NOMO-1 treated with dmso at 0.1 percent for 144 hours (cell line): ENCODE measurements around the gene TMEM8B.

Experiments used
- DNase-seq: peaks from one replicate; lab custom pipeline; 2025; ENCODE audit not compliant: unreplicated experiment; lab: John Stamatoyannopoulos, UW

TMEM8B gene

DNA sequence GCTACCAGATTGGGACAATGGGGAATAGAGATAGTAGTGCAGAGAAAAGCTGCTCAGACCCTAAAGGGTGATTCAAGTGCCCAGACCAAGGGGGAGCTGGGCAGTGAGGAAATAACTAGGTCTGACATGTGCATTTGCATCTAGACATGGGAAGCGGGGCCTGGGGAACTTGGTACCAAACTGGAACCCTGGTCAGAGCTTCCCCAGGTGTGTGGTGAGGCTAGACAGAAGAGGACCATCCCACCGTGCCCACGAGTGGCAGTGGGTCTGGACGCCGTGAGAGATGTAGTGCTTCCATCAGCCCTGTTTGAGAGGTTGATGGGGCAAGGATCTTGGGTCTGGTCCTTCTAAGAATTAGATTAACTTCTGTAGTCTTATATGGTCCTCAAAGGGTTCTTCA lies 7.6 kb downstream of the TMEM8B start:
- DNase-seq = no peak

GRCh38 chr9:35839926-35840325 lies 10.9 kb downstream of the TMEM8B start:
- no peak for DNase-seq

DNA sequence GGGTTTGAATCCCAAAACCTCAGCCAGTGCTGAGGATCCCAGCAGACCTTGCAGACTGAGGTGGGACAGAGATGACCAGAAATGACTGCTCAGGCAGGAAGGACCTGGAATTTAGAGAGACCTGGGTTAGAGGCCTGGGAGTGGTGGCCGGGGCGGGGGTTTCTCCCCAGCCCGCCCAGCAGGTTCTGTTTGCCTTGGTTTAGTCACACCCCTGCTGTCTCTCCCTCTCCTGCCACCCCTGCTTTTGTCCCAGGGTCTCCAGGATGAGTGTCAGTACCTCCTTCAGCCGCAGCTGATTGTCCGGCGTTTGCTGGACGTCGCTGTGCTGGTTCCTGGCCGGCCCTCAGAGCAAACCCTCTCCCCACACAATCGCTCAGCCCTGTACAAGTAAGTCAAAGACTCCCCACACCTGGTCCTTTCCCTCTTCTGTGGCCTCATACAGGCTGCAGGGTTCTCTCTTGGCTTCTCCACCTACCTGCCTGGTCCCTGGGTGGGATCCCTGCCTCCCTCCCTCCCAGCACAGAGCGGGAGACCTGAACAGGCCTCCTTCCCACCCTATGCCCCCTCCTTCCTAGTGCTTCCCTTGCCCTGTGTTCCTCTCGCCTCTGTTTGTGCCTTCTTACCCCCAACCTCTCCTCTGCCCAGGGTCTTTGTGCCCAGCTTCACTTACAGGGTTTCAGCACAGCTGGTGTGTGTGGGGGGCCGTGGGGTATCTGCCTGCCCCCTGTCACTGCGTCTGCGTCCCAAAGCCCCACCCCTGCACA lies 12.0 kb downstream of the TMEM8B start:
- no peak for DNase-seq

DNA sequence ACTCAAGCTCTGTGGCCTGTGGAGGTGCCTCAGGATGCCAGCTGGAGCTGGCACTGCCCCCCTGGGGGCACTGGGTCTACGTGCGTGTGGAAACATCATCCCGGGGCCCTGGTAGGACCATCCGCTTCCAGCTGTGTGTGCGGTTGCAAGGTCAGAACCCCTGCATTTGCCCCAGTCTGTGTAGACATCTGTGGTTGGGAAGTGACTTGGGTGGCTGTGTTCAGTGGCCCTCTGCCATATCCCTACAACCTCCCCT lies 12.5 kb downstream of the TMEM8B start:
- DNase-seq = no peak

- no peak for DNase-seq
These were observed 13.2 kb downstream of the TMEM8B start for GRCh38 chr9:35842020-35842745.

- no peak for DNase-seq
These were observed 13.8 kb downstream of the TMEM8B start for GRCh38 chr9:35842795-35843194.

DNA sequence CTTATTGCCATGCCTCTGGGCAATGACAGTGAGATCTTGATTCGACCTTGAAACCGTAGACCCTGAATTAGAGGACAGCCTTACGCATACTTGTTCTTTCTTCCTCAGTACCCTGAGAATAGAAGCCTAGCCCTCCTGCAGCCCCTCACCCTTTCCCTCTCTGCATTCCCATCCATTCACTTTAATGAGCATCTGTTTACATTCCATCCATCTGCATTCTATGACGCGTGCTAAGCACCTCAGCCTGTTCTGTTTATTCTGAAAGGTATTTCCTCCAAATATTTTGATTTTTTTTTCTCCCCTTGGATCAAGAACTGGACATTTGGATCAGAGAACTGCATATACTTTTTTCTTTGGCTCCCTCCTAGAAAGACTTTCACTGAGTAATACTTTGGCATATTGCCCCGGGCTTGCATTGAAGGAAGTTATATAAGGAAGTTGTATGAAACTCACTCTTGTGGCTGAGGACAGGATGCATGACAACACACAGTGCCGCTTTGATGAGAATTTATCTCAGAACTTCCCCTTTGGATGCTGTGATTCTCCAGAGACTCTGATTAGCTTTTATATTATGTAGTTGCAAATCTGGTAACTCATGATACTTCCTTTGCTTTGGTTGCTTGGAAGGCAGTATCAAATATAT lies 15.7 kb downstream of the TMEM8B start:
- DNase-seq = peak; percentile 91

DNA sequence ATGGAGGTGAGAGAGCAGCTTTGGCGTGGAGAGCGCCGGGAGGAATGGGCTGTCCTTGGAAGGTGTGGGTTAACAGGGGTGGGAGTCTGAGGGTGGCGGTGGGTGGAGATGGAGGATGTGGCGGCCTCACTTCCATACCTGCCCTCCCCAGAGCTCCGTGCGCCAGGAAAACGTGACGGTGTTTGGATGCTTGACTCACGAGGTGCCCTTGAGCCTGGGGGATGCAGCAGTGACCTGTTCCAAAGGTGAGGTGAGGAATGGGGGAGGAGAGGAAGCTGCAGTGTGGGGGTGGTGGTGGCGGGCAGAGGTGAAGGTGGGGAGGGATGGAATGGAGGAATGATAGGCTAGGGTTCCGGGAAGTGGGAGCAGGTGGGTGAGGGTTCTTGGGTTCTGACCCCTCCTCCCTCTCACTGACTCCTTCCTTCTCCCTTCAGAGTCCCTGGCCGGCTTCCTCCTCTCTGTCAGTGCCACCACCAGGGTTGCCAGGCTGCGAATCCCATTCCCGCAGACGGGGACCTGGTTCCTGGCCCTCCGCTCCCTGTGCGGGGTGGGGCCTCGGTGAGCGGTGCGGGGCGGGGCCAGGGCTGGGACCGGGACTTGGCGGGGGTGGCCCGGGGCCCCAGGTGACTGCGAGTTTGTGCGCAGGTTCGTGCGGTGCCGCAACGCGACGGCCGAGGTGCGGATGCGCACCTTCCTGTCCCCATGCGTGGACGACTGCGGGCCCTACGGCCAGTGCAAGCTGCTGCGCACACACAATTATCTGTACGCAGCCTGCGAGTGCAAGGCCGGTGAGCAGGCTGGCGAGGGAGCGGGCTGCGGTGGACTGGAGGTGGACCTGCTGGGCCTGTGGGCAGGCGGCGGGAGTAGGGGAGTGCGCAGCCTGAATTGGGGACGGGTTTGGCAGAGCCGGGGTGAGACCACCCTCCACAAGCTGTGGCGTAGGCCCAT lies 17.1 kb downstream of the TMEM8B start:
- no peak for DNase-seq

DNA sequence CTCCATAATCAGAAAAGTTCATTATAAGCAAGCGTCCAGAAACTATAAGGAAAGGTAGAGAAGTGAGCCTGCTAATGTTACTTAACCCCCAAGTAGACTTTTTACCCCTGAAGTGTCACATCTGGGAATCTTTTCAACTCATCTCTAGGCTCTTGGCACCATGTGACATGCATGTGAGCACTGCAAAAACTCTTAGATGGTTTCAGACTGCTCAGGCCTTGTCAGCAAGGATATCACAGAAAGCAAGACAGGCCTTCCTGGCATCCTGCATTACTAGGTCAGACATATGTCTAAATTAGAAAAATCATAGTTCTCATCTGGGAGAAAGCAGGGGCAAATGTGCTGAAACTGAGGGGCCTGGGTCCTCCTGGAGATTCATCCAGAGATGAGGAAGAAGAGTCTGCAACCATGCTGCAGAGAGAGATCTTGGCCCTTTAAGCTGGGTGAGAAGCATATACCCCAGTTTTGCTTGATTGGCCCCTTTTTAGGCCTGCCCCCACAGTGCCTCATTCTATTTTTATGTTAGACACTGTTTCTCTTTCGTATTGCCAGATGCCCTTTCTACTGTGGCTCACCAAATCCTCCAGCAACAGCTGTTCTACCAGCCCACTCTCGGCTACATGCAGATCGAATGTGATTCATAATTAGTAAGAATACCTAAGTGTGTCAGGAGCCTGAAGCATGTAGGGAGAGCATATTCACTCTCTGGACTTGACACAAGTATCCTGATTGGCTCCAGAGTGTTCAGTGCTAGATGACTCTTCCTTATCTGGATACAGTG lies 19.0 kb downstream of the TMEM8B start:
- DNase-seq = no peak

- no peak for DNase-seq
These were observed 23.3 kb downstream of the TMEM8B start for GRCh38 chr9:35852267-35852815.

DNA sequence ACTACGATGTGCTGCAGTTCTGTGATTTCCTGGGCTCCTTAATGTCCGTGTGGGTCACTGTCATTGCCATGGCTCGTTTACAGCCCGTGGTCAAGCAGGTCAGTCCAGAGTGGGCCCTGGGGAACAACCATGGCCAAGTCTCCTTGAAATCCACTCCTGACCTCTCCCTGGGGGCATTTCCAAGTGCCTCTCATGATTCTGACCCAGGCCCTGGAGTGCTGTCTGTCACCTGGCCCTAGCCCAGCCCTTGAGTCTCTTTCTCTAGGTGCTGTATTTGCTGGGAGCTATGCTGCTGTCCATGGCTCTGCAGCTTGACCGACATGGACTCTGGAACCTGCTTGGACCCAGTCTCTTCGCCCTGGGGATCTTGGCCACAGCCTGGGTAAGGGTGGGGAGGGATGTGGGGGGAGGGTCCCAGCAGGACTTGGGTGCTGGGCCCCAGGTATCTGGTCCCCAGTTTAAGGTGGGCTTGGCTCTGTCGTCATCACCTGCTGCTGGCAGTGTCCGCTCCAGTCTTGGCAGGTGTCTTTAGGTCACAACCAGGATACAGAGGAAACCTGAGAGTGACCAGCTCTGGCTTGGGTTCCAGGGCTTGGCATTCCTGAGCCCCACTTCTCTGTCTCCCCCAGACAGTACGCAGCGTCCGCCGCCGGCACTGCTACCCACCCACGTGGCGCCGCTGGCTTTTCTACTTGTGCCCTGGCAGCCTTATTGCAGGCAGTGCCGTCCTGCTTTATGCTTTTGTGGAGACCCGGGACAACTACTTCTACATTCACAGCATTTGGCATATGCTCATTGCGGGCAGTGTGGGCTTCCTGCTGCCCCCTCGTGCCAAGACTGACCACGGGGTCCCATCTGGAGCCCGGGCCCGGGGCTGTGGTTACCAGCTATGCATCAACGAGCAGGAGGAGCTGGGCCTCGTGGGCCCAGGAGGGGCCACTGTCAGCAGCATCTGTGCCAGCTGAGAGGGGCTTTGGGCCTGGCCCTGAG lies 24.1 kb downstream of the TMEM8B start:
- no peak for DNase-seq

DNA sequence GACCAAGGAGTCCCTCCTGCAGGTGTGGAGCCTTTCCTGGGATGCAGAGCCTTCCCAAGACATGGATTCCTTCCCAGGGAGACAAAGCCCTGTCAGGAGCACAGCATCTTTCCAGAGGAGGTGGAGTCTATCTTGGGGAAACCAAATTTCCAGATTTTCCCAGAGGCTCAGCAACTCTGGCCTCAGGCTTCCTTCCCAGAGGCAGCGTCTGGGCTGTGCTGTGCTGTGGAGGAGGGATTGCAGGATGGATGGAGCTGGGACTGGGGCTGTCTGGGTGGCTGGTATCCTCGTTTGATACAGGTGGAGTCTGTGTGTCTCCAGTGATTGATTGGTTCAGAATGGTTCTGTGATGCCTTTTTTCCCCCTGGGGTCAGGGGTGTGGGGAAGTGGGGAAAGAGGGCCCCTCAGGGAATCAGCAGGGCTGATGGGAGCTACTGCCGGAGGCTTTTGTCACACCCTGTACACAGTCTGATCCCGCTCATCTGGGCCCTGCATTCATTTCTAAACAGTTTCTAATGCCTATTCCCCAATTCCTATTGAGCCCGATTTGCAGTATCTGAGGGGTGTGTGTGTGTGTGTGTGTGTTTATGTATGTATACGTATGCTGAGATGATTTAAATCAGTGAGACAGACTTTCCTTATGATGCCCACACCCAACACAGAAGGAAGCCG lies 25.2 kb downstream of the TMEM8B start:
- DNase-seq = no peak

- DNase-seq = no peak
These were observed 27.2 kb downstream of the TMEM8B start for GRCh38 chr9:35856206-35856605.

DNA sequence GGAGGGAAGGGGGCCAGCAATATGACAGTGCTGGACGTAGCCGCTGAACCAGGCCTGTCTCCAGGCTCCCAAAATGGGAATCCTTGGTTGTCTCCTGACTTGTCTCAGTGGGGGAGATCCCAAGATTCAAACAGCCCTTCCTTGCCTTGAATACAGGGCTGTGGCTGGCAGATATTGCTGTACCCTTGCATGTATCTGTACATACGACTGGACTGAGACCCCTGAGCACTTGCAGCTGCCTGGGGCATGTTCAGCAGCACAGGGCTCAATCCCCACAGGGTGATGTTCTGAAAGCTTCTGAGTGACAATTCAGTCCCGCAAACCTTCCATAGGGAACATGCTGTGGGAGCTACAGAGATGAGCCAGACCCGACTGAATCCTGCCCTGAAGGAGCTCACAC lies 27.9 kb downstream of the TMEM8B start:
- no peak for DNase-seq

DNA sequence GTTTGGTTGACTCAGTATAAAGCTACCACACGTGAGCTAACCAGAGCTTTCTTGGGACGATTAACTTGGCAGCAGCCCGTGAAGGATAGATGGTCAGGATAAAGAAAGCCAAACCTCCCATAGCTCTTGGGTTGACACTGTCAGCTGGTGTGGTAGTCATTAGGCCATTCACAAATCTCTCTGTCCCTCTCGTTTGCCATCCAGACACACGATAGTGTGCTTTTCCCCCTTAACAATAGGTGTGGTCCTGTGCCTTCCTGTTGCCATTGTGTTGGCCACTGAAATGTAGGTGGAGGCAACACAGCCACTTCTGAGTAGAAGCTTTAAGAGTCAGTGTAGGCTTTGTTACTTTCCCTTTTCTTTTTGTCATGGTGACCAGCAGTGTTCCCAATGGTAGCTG lies 29.4 kb downstream of the TMEM8B start:
- DNase-seq = no peak

- no peak for DNase-seq
These were observed 30.4 kb downstream of the TMEM8B start for GRCh38 chr9:35859310-35859989.

- no peak for DNase-seq
These were observed 30.9 kb downstream of the TMEM8B start for GRCh38 chr9:35859990-35860339.
